ENCODE results near the gene THEMIS2. TPM values are rescaled to one million over a fixed set of nuclear protein-coding genes. Genes with fewer than 3 reads are reported as not detected.

THEMIS2 gene
- total and polyA plus RNA-seq, 2 of the 13 experiments (the other 11 are each of a cell fraction or from before 2014, with no cell fraction given) = 0.38 to 1.5 TPM

- H3K4me2 ChIP-seq (ENCODE audit: low read depth, low read length) = no peak overlapping the region
- no peaks in the 10 kb centered on the region for H3K27me3 ChIP-seq (ENCODE audit: control insufficient read depth in 1 of 2, insufficient read depth in 2 of 2, low read length in 2 of 2)
- POLR2A ChIA-PET = no interaction called here
- FAIRE-seq (no peak), ATAC-seq (no peak), DNase-seq (ENCODE audit: low spot score) (no peak)
- WGBS (ENCODE audit: low lambda C conversion rate) = 95% methylated on average over 11 of the region's 13 CpGs
- H3K27ac ChIP-seq (ENCODE audit: extremely low read length, insufficient read depth, low read length) = no peak overlapping the region
- in situ Hi-C loops (cut with HindIII; ENCODE audit: extremely low pct_ligation_motif_present, low pct_unique_long_range_greater_than_20kb) (no loop called here), intact Hi-C loops (cut with micrococcal nuclease; ENCODE audit: unreplicated experiment) (no loop called here)
- peaks cover 11% of the 10 kb centered on the region for H3K4me1 ChIP-seq (ENCODE audit: insufficient read depth, low read length)
- no peak overlapping the region for H2AFZ ChIP-seq (ENCODE audit: low read length)
- no peaks in the 10 kb centered on the region for H3K79me2 ChIP-seq (ENCODE audit: insufficient read depth, low read length)
- no peak for TF ChIP-seq YEATS2 (CRISPR knock-in tag; IDR thresholded peaks at IDR 0.05; ENCODE audit: borderline replicate concordance)
- no peak for TF ChIP-seq TBL1XR1 (IDR thresholded peaks at IDR 0.05; ENCODE audit: borderline replicate concordance, low read length, partially characterized antibody)
- no peak for TF ChIP-seq ZNF20 (CRISPR knock-in tag; IDR thresholded peaks at IDR 0.05)
- no peak for TF ChIP-seq THAP9 (CRISPR knock-in tag; IDR thresholded peaks at IDR 0.05; ENCODE audit: borderline replicate concordance)
- no peak overlapping the region for H3K9ac ChIP-seq (ENCODE audit: insufficient read depth, low read depth, low read length)
- CTCF ChIA-PET (ENCODE audit: low intra/inter-chr PET ratio, low total read pairs) = no interaction called here
- BruUV-seq (replicated peaks) = no TSS peak
- H3K9me3 ChIP-seq (ENCODE audit: low read length) = no peaks in the 10 kb centered on the region
- peaks cover 0 to 2% of the 10 kb centered on the region in 2 experiments; a peak in 1 of 5 replicates for H3K36me3 ChIP-seq (replicated peaks in 1 of 2; ENCODE audit: control insufficient read depth in 1 of 2, insufficient read depth in 2 of 2, low read length in 2 of 2)
- H3K4me3 ChIP-seq (replicated peaks in 1 of 3; ENCODE audit: insufficient read depth in 1 of 3, low read depth in 2 of 3, low read length in 3 of 3) = no peak overlapping the region
- H4K20me1 ChIP-seq (ENCODE audit: insufficient read depth, low read length) = no peaks in the 10 kb centered on the region
These were observed 11.2 kb downstream of the THEMIS2 start for GRCh38 chr1:27883536-27883935.

Measured in HepG2 (cell line).